OCI-LY3 (cell line): ENCODE data around the gene AMER3.

Experiments used
- H2AFZ ChIP-seq: fragments of 200-600, 300-600 bp; shearing (Covaris generic); 2 replicates; pipeline ENCODE4 v1.6.0; 2014; ENCODE audit warnings: antibody characterized with exemption, low read depth, low read length
- H3K27ac ChIP-seq: fragments of 200-600, 300-600 bp; sonication (generic); 2 replicates; pipeline ENCODE4 v1.5.1; 2014; ENCODE audit warnings: mild to moderate bottlenecking, low read length, moderate library complexity, mixed read lengths
- H3K27me3 ChIP-seq: fragments of 200-600, 300-600 bp; sonication (generic); 2 replicates; pipeline ENCODE4 v1.6.1; 2014; ENCODE audit warnings: low read depth, low read length, mixed read lengths
- H3K36me3 ChIP-seq: fragments of 200-600, 300-600 bp; sonication (generic); replicated peaks from 2 replicates; pipeline ENCODE3; 2014; ENCODE audit warnings: low read depth, low read length, mixed read lengths
- H3K4me1 ChIP-seq: fragments of 300-600, 200-600 bp; sonication (generic); 2 replicates; pipeline ENCODE4 v1.6.1; 2014; ENCODE audit warnings: low read length, mixed read lengths
- H3K4me2 ChIP-seq: fragments of 200-600, 300-600 bp; sonication (generic); 2 replicates; pipeline ENCODE4 v1.6.1; 2014; ENCODE audit warnings: low read length, mixed read lengths
- H3K4me3 ChIP-seq: fragments of 300-600, 200-600 bp; sonication (generic); 2 replicates; pipeline ENCODE4 v1.5.1; 2014; ENCODE audit warnings: antibody characterized with exemption, mild to moderate bottlenecking, low read length, moderate library complexity
- H3K79me2 ChIP-seq: fragments of 300-600, 200-600 bp; shearing (Covaris generic); 2 replicates; pipeline ENCODE4 v1.6.1; 2014; ENCODE audit warnings: mild to moderate bottlenecking, low read length, mixed read lengths
- H3K9ac ChIP-seq: fragments of 300-600, 200-600 bp; shearing (Covaris generic); 2 replicates; pipeline ENCODE4 v1.6.0; 2014; ENCODE audit warnings: mild to moderate bottlenecking, low read length, moderate library complexity
- H3K9me3 ChIP-seq: fragments of 200-600, 300-600 bp; shearing (Covaris generic); 2 replicates; pipeline ENCODE4 v1.6.1; 2014; ENCODE audit warnings: low read length, mixed read lengths; ENCODE audit not compliant: insufficient read depth
- H4K20me1 ChIP-seq: fragments of 200-600, 300-600 bp; sonication (generic); 2 replicates; pipeline ENCODE4 v1.6.1; 2016; ENCODE audit warnings: low read length, mixed read lengths; ENCODE audit not compliant: insufficient read depth
- EZH2phosphoT487 ChIP-seq: fragments of 200-600 bp; shearing (Covaris generic); IDR thresholded peaks from 2 replicates; pipeline ENCODE4 v1.6.1; 2018; ENCODE audit warnings: antibody characterized with exemption, mixed run types, low read depth
- TF ChIP-seq, protein P1 (sequence below): fragments of 200-600, 300-600 bp; sonication (generic); IDR thresholded peaks from 2 replicates; pipeline ENCODE4 v1.5.1; 2014; ENCODE audit warnings: antibody characterized with exemption, low read length, low read depth

The AMER3 gene

DNA sequence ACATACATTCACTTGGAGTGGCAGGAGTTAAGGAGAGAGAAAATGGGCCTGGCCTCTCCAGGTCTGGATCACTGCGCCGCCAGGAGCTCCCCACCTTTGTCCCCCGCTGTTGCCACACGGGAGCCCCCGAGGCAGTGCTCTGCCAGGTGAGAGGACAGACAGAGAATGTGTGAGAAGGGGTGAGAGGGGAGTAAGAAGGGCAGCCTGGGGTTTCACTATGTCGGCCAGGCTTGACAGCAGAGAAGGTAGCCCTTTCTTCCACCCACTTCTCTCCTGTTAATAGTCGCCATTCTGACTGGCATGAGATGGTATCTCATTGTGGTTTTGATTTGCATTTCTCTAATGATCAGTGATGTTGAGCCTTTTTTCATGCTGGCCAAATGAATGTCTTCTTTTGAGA is 55.1 kb downstream of the AMER3 start:
- no peak overlapping the region for H3K4me2 ChIP-seq
- no peaks in the 10 kb centered on the region for H3K36me3 ChIP-seq
- H3K4me3 ChIP-seq = no peak overlapping the region
- H3K27me3 ChIP-seq = no peaks in the 10 kb centered on the region
- no peaks in the 10 kb centered on the region for H4K20me1 ChIP-seq
- H3K9ac ChIP-seq = no peak overlapping the region
- no peak for TF ChIP-seq EZH2phosphoT487
- TF ChIP-seq, protein P1, sequence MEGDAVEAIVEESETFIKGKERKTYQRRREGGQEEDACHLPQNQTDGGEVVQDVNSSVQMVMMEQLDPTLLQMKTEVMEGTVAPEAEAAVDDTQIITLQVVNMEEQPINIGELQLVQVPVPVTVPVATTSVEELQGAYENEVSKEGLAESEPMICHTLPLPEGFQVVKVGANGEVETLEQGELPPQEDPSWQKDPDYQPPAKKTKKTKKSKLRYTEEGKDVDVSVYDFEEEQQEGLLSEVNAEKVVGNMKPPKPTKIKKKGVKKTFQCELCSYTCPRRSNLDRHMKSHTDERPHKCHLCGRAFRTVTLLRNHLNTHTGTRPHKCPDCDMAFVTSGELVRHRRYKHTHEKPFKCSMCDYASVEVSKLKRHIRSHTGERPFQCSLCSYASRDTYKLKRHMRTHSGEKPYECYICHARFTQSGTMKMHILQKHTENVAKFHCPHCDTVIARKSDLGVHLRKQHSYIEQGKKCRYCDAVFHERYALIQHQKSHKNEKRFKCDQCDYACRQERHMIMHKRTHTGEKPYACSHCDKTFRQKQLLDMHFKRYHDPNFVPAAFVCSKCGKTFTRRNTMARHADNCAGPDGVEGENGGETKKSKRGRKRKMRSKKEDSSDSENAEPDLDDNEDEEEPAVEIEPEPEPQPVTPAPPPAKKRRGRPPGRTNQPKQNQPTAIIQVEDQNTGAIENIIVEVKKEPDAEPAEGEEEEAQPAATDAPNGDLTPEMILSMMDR = no peak
- H3K27ac ChIP-seq = no peak overlapping the region
- H3K79me2 ChIP-seq = no peaks in the 10 kb centered on the region
- no peak overlapping the region for H2AFZ ChIP-seq
- H3K4me1 ChIP-seq = peaks cover 17% of the 10 kb centered on the region
- no peaks in the 10 kb centered on the region for H3K9me3 ChIP-seq

- H3K9ac ChIP-seq = no peak overlapping the region
- H3K27ac ChIP-seq = no peak overlapping the region
- no peak for TF ChIP-seq EZH2phosphoT487
- TF ChIP-seq, protein P1 = no peak
- no peaks in the 10 kb centered on the region for H4K20me1 ChIP-seq
- no peak overlapping the region for H2AFZ ChIP-seq
- no peaks in the 10 kb centered on the region for H3K36me3 ChIP-seq
- H3K4me1 ChIP-seq = peaks cover 13% of the 10 kb centered on the region
- H3K79me2 ChIP-seq = no peaks in the 10 kb centered on the region
- no peak overlapping the region for H3K4me2 ChIP-seq
- H3K4me3 ChIP-seq = no peak overlapping the region
- no peaks in the 10 kb centered on the region for H3K27me3 ChIP-seq
- H3K9me3 ChIP-seq = no peaks in the 10 kb centered on the region
These were observed 58.4 kb downstream of the AMER3 start for GRCh38 chr2:130813722-130814121.

DNA sequence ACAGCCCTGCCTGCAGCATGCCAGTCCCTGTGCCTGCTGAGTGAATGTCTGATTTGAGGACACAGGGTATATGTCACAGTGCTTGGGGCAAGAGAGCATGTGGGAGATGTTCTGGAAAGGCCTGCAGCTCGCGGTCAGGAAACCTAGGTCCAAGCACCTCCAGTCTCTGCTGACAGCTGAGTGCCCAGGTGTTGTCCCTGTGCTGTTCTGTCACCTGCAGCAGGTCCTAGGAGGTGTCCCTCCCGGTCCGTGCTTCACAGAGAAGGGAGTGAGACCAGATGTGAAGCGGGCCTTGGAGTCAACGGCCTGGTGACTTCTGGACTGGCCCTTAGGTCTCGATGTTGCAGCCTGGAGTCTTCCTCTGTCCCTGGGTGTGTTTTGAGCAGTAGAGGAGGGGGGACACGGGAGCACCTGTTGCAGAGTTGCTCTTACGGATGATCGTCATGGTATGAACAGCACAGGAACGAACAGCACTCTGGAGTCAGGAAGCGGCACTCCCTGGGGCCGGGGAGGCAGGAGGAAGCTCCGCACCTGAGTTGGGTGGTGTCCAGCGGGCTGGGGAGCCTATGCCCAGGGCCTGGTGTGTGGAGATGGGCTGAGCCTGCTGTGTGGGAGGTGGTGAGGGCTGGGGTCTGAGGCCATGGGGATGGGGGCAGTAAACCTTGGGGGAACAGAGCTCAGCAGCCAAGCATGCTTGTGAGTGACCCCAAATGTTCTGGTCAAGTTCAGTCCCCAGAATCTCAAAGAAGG is 59.8 kb downstream of the AMER3 start:
- H2AFZ ChIP-seq = no peak overlapping the region
- no peaks in the 10 kb centered on the region for H3K36me3 ChIP-seq
- no peak overlapping the region for H3K4me3 ChIP-seq

More for the DNA sequence above, 59.8 kb downstream of the AMER3 start:
- Histone ChIP-seq H3K9ac (no peak overlapping the region), H3K9me3 (no peaks in the 10 kb centered on the region), H3K79me2 (no peaks in the 10 kb centered on the region), H3K4me2 (no peak overlapping the region), H3K4me1 (peaks cover 13% of the 10 kb centered on the region), H3K27ac (no peak overlapping the region), H4K20me1 (no peaks in the 10 kb centered on the region), H3K27me3 (no peaks in the 10 kb centered on the region)
- TF ChIP-seq, protein P1 = no peak
- TF ChIP-seq EZH2phosphoT487 = no peak
